Measurements from ENCODE around the gene WDR54.

DNA sequence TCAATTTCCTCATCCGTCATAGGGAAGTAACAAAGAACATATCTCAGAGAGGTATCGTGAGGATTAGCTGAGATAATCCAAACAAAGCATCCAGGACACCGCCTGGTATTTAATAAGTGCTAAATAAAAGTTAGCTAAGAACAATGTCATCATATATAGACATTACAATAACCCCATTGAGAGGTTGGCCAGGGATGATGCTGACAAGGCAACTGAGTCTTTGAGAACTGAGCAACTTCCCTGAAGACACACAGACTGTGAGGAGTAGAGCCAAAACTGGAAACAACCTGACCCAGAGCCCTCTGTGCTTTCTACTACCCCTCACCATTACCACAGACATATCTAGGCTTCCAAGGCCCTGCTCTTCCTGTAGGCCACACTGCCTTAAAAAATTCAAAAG is 39.8 kb upstream of the WDR54 start:
- TF ChIP-seq, protein P1, sequence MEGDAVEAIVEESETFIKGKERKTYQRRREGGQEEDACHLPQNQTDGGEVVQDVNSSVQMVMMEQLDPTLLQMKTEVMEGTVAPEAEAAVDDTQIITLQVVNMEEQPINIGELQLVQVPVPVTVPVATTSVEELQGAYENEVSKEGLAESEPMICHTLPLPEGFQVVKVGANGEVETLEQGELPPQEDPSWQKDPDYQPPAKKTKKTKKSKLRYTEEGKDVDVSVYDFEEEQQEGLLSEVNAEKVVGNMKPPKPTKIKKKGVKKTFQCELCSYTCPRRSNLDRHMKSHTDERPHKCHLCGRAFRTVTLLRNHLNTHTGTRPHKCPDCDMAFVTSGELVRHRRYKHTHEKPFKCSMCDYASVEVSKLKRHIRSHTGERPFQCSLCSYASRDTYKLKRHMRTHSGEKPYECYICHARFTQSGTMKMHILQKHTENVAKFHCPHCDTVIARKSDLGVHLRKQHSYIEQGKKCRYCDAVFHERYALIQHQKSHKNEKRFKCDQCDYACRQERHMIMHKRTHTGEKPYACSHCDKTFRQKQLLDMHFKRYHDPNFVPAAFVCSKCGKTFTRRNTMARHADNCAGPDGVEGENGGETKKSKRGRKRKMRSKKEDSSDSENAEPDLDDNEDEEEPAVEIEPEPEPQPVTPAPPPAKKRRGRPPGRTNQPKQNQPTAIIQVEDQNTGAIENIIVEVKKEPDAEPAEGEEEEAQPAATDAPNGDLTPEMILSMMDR (IDR thresholded peaks at IDR 0.05; ENCODE audit: low read length): no peak
- TF ChIP-seq EZH2 (IDR thresholded peaks at IDR 0.05; ENCODE audit: borderline replicate concordance, low read length): no peak

All from OCI-LY1 (cell line).